ENCODE data around the gene GRM5.
"Not testable (repeated sequence)": the region's sequence is repeated elsewhere in the genome, so short reads cannot be mapped to it uniquely, and the experiment has no call there.

Gene GRM5

GRCh38 chr11:88538098-88538497, 527.7 kb downstream of the GRM5 start:
- no peak for DNase-seq (ENCODE audit: low read depth)
- TF ChIP-seq CTCF (IDR thresholded peaks at IDR 0.05; ENCODE audit: control insufficient read depth, extremely low read depth, insufficient read depth) = no peak
- no peak overlapping the region for H3K4me3 ChIP-seq (ENCODE audit: low read depth, low read length)

- no peak overlapping the region for H3K4me3 ChIP-seq (ENCODE audit: low read depth, low read length)
These were observed 528.2 kb downstream of the GRM5 start for GRCh38 chr11:88537613-88538012.

GRCh38 chr11:88536616-88537265, 529.0 kb downstream of the GRM5 start:
- no peak overlapping the region for H3K4me3 ChIP-seq (ENCODE audit: low read depth, low read length)
- no peak for TF ChIP-seq CTCF (IDR thresholded peaks at IDR 0.05; ENCODE audit: control insufficient read depth, extremely low read depth, insufficient read depth)
- DNase-seq (ENCODE audit: low read depth) = no peak

More at GRCh38 chr11:88537613-88538012, 528.2 kb downstream of the GRM5 start:
- TF ChIP-seq CTCF (IDR thresholded peaks at IDR 0.05; ENCODE audit: control insufficient read depth, extremely low read depth, insufficient read depth) = no peak
- no peak for DNase-seq (ENCODE audit: low read depth)

- DNase-seq (ENCODE audit: low read depth) = no peak
- H3K4me3 ChIP-seq (ENCODE audit: low read depth, low read length) = no peak overlapping the region
- TF ChIP-seq CTCF (IDR thresholded peaks at IDR 0.05; ENCODE audit: control insufficient read depth, extremely low read depth, insufficient read depth) = no peak
These were observed 529.8 kb downstream of the GRM5 start for GRCh38 chr11:88535916-88536547.

GRCh38 chr11:88535266-88535665, 530.5 kb downstream of the GRM5 start:
- TF ChIP-seq CTCF (IDR thresholded peaks at IDR 0.05; ENCODE audit: control insufficient read depth, extremely low read depth, insufficient read depth) = no peak
- DNase-seq (ENCODE audit: low read depth) = no peak

GRCh38 chr11:88534706-88535105, 531.1 kb downstream of the GRM5 start:
- not testable (repeated sequence) for H3K4me3 ChIP-seq (ENCODE audit: low read depth, low read length); DNase-seq (ENCODE audit: low read depth)

More at GRCh38 chr11:88535266-88535665, 530.5 kb downstream of the GRM5 start:
- no peak overlapping the region for H3K4me3 ChIP-seq (ENCODE audit: low read depth, low read length)

- no peak for DNase-seq (ENCODE audit: low read depth)
- H3K4me3 ChIP-seq (ENCODE audit: low read depth, low read length) = no peak overlapping the region
- TF ChIP-seq CTCF (IDR thresholded peaks at IDR 0.05; ENCODE audit: control insufficient read depth, extremely low read depth, insufficient read depth) = no peak
These were observed 531.6 kb downstream of the GRM5 start for GRCh38 chr11:88534185-88534584.

Measured in LNCaP clone FGC (cell line).